Prostate gland (tissue), 2 donors: ENCODE measurements around the gene DYRK4.

Source experiments
- CTCF ChIP-seq, 4 experiments: fragments of 200-600 bp in 2 of 4; fragments of 450-650 bp in 2 of 4; sonication (generic) in 2 of 4; IDR thresholded peaks; 1 replicate in 3 of 4; 2 replicates in 1 of 4; pipeline ENCODE4 v1.5.1; 2016 to 2019; ENCODE audit warnings: antibody characterized with exemption in 4 of 4, mild to moderate bottlenecking in 2 of 4, moderate library complexity in 2 of 4
- POLR2A ChIP-seq: fragments of 450-650 bp; IDR thresholded peaks from one replicate; pipeline ENCODE4 v1.6.1; 2016; ENCODE audit warnings: antibody characterized with exemption, mild to moderate bottlenecking

- TF ChIP-seq CTCF (IDR thresholded peaks at IDR 0.05) = no peak
- TF ChIP-seq POLR2A = no peak
These were observed 68.3 kb downstream of the DYRK4 start for GRCh38 chr12:4630262-4630661.
